H1 (cell line): ENCODE results near the gene FHIT. TPM values are rescaled to one million over a fixed set of nuclear protein-coding genes. Genes with fewer than 3 reads are reported as not detected.

Experiments
- CTCF ChIA-PET: fragments of 300-600 bp; sonication (Branson Sonifier 250); formaldehyde crosslinking; loops from one replicate; lab custom pipeline; 2021; ENCODE audit not compliant: partially characterized antibody; lab: Charles Lee
- POLR2A ChIA-PET: fragments of 300-600 bp; sonication (Branson Sonifier 250); formaldehyde crosslinking; loops from one replicate; lab custom pipeline; 2021; ENCODE audit warnings: inconsistent platforms; ENCODE audit not compliant: partially characterized antibody; lab: Charles Lee
- DNase-seq, 2 experiments: peaks; one replicate each; pipeline versions ENCODE4 v3.0.0 to v3.0.0-alpha.2; 2010 to 2022; ENCODE audit warnings: low spot score in 2 of 2, low read depth in 1 of 2, mixed read lengths in 1 of 2
- FAIRE-seq: peaks from 2 replicates; lab custom pipeline; 2011; peaks lifted over from hg19 to GRCh38; lab: Jason Lieb, UNC
- H2AFZ ChIP-seq: 2 replicates; pipeline ENCODE4 v1.8.1; 2012; ENCODE audit warnings: low read length, inconsistent platforms
- H2AK5ac ChIP-seq: 2 replicates; pipeline ENCODE4 v1.6.1; 2013; ENCODE audit warnings: low read depth, low read length
- H2BK120ac ChIP-seq: replicated peaks from 2 replicates; pipeline ENCODE3; 2013; ENCODE audit warnings: low read depth, low read length, inconsistent platforms
- H2BK12ac ChIP-seq: 2 replicates; pipeline ENCODE4 v1.6.1; 2013; ENCODE audit warnings: low read depth, low read length
- H2BK15ac ChIP-seq: 2 replicates; pipeline ENCODE4 v1.6.1; 2013; ENCODE audit warnings: low read length
- H2BK20ac ChIP-seq: 2 replicates; pipeline ENCODE4 v1.6.1; 2013; ENCODE audit warnings: low read length
- H2BK5ac ChIP-seq: 2 replicates; pipeline ENCODE4 v1.6.1; 2013; ENCODE audit warnings: low read depth, low read length
- H3K14ac ChIP-seq: 2 replicates; pipeline ENCODE4 v1.6.1; 2013; ENCODE audit warnings: inconsistent platforms; ENCODE audit not compliant: insufficient read length
- H3K18ac ChIP-seq: 2 replicates; pipeline ENCODE4 v1.6.1; 2013; ENCODE audit warnings: low read length; ENCODE audit errors: extremely low read depth
- H3K23ac ChIP-seq: 2 replicates; pipeline ENCODE4 v1.6.1; 2013; ENCODE audit warnings: inconsistent platforms; ENCODE audit not compliant: insufficient read length
- H3K23me2 ChIP-seq: 2 replicates; pipeline ENCODE4 v1.6.1; 2013; ENCODE audit warnings: low read depth, low read length
- H3K27ac ChIP-seq: 2 replicates; pipeline ENCODE4 v1.6.1; 2011; ENCODE audit warnings: low read depth, low read length, inconsistent platforms
- H3K27me3 ChIP-seq, 4 experiments: replicated peaks in 1 of 4; 1 replicate in 1 of 4; 2 replicates in 3 of 4; pipeline versions ENCODE4 v1.6.1 to v1.8.1; 2011 to 2013; ENCODE audit warnings: low read length in 3 of 4, mild to moderate bottlenecking in 3 of 4, inconsistent platforms in 2 of 4, mixed read lengths in 2 of 4, moderate library complexity in 1 of 4; ENCODE audit not compliant: control insufficient read depth in 3 of 4, insufficient read depth in 3 of 4; ENCODE audit errors: extremely low read depth in 1 of 4
- H3K36me3 ChIP-seq, 4 experiments: 2 replicates each; pipeline versions ENCODE4 v1.6.1 to v1.8.1; 2011 to 2013; ENCODE audit warnings: mild to moderate bottlenecking in 4 of 4, low read length in 3 of 4, moderate library complexity in 2 of 4, control low read depth in 1 of 4, inconsistent platforms in 1 of 4; ENCODE audit not compliant: insufficient read depth in 4 of 4, control insufficient read depth in 2 of 4
- H3K4ac ChIP-seq: replicated peaks from 2 replicates; pipeline ENCODE3; 2013; ENCODE audit warnings: low read length, low read depth, mixed read lengths, inconsistent platforms; ENCODE audit not compliant: insufficient read length
- H3K4me1 ChIP-seq, 4 experiments: replicated peaks in 1 of 4; 1 replicate in 1 of 4; 2 replicates in 3 of 4; pipeline versions ENCODE4 v1.6.1 to v1.8.1; 2011 to 2013; ENCODE audit warnings: low read length in 3 of 4, inconsistent platforms in 2 of 4, mixed read lengths in 1 of 4; ENCODE audit not compliant: insufficient read depth in 4 of 4, control insufficient read depth in 3 of 4
- H3K4me2 ChIP-seq, 2 experiments: 2 replicates each; pipeline versions ENCODE4 v1.6.1 to v1.8.1; 2011 to 2013; ENCODE audit warnings: low read depth in 2 of 2, low read length in 2 of 2, control low read depth in 1 of 2, inconsistent platforms in 1 of 2, mild to moderate bottlenecking in 1 of 2; ENCODE audit not compliant: insufficient read depth in 1 of 2
- H3K4me3 ChIP-seq, 4 experiments: fragments of 200-600, 300-600 bp in 1 of 4; sonication (generic), shearing (Covaris generic), sonication (Bioruptor Twin) in 1 of 4; 2 replicates each; pipeline versions ENCODE4 v1.5.1 to v1.8.1; 2011 to 2016; ENCODE audit warnings: low read length in 4 of 4, low read depth in 3 of 4, control low read depth in 2 of 4, inconsistent platforms in 2 of 4, mild to moderate bottlenecking in 2 of 4, mixed read lengths in 1 of 4, moderate library complexity in 1 of 4; ENCODE audit not compliant: insufficient read depth in 2 of 4; ENCODE audit errors: extremely low read depth in 1 of 4
- H3K56ac ChIP-seq: replicated peaks from 2 replicates; pipeline ENCODE3; 2013; ENCODE audit warnings: low read depth, mild to moderate bottlenecking, mixed read lengths, low read length, inconsistent platforms; ENCODE audit not compliant: insufficient read length
- H3K79me1 ChIP-seq: 2 replicates; pipeline ENCODE4 v1.6.1; 2013; ENCODE audit warnings: low read depth, low read length, control low read depth
- H3K79me2 ChIP-seq, 2 experiments: 2 replicates each; pipeline versions ENCODE4 v1.6.1 to v1.8.1; 2012 to 2013; ENCODE audit warnings: low read length in 2 of 2, mild to moderate bottlenecking in 2 of 2, inconsistent platforms in 1 of 2; ENCODE audit not compliant: insufficient read depth in 2 of 2, control insufficient read depth in 1 of 2
- H3K9ac ChIP-seq, 4 experiments: replicated peaks in 1 of 4; 1 replicate in 1 of 4; 2 replicates in 3 of 4; pipeline versions ENCODE4 v1.6.1 to v1.8.1; 2011 to 2013; ENCODE audit warnings: low read depth in 3 of 4, low read length in 3 of 4, control low read depth in 2 of 4, mild to moderate bottlenecking in 2 of 4, moderate library complexity in 2 of 4, inconsistent platforms in 1 of 4; ENCODE audit errors: extremely low read depth in 1 of 4
- H3K9me3 ChIP-seq, 2 experiments: 2 replicates each; pipeline versions ENCODE4 v1.6.1 to v1.8.1; 2012 to 2013; ENCODE audit warnings: mild to moderate bottlenecking in 2 of 2, moderate library complexity in 2 of 2, control low read depth in 1 of 2, inconsistent platforms in 1 of 2, low read depth in 1 of 2, low read length in 1 of 2, mixed read lengths in 1 of 2; ENCODE audit not compliant: insufficient read depth in 2 of 2
- H4K20me1 ChIP-seq, 2 experiments: replicated peaks in 1 of 2; 2 replicates each; pipeline versions ENCODE3 to v1.8.1; 2011 to 2013; ENCODE audit warnings: inconsistent platforms in 2 of 2, low read length in 2 of 2, mild to moderate bottlenecking in 1 of 2; ENCODE audit not compliant: insufficient read depth in 2 of 2, control insufficient read depth in 1 of 2
- H4K5ac ChIP-seq: 2 replicates; pipeline ENCODE4 v1.6.1; 2013; ENCODE audit warnings: low read length, low read depth, mixed read lengths, inconsistent platforms; ENCODE audit not compliant: insufficient read length
- H4K8ac ChIP-seq: 2 replicates; pipeline ENCODE4 v1.8.0; 2013; ENCODE audit warnings: mild to moderate bottlenecking, moderate library complexity, low read length, inconsistent platforms; ENCODE audit not compliant: insufficient read depth; ENCODE audit errors: extremely low read depth
- H4K91ac ChIP-seq: replicated peaks from 2 replicates; pipeline ENCODE3; 2013; ENCODE audit warnings: low read length, mixed read lengths, inconsistent platforms; ENCODE audit not compliant: insufficient read length
- ATF2 ChIP-seq: IDR thresholded peaks from 2 replicates; pipeline ENCODE4 v1.6.1; 2012; ENCODE audit warnings: low read length, inconsistent platforms
- BRCA1 ChIP-seq: IDR thresholded peaks from 2 replicates; pipeline ENCODE4 v1.6.1; 2012; ENCODE audit warnings: low read depth, low read length, improper control_type of control experiment
- CBX8 ChIP-seq: fragments of 300-800, 300-1000 bp; sonication (generic); IDR thresholded peaks from 2 replicates; pipeline ENCODE4 v1.7.1; 2016; ENCODE audit warnings: low read depth, low read length, borderline replicate concordance
- CTBP2 ChIP-seq: IDR thresholded peaks from 2 replicates; pipeline ENCODE4 v1.7.0; 2011; ENCODE audit warnings: borderline replicate concordance, mild to moderate bottlenecking, moderate library complexity, mixed read lengths, low read length; ENCODE audit not compliant: insufficient read depth, insufficient read length
- GTF2F1 ChIP-seq: IDR thresholded peaks from 2 replicates; pipeline ENCODE4 v1.6.1; 2012; ENCODE audit warnings: low read depth, low read length, improper control_type of control experiment, borderline replicate concordance
- KDM5A ChIP-seq: fragments of 200-600 bp; IDR thresholded peaks from 2 replicates; pipeline ENCODE4 v1.7.1; 2012; ENCODE audit warnings: mild to moderate bottlenecking, low read length, inconsistent platforms, mixed read lengths
- PHF8 ChIP-seq: fragments of 200-600 bp; sonication (generic); conservative IDR thresholded peaks from 2 replicates; pipeline ENCODE4 v1.7.1; 2012; ENCODE audit warnings: low read depth, mild to moderate bottlenecking, inconsistent platforms, low read length, moderate library complexity
- USF2 ChIP-seq: IDR thresholded peaks from 2 replicates; pipeline ENCODE4 v1.6.1; 2011; ENCODE audit warnings: low read length, improper control_type of control experiment
- YY1 ChIP-seq: IDR thresholded peaks from 2 replicates; pipeline ENCODE4 v1.6.1; 2011; ENCODE audit warnings: low read depth, mild to moderate bottlenecking, low read length
- WGBS, 2 experiments: shearing (Covaris generic) in 1 of 2; methylation state at CpG; one replicate each; pipeline versions ENCODE4 v1.1.6 to v1.1.7; 2013 to 2015; ENCODE audit warnings: low lambda C conversion rate in 2 of 2, mixed read lengths in 2 of 2, inconsistent platforms in 1 of 2, low coverage in 1 of 2, missing lambda C conversion rate in 1 of 2; ENCODE audit not compliant: insufficient replicate concordance in 2 of 2, insufficient coverage in 1 of 2, insufficient read length in 1 of 2; ENCODE audit errors: extremely low coverage in 1 of 2, missing lambda C conversion rate in 1 of 2; 5-methylcytosine and 5-hydroxymethylcytosine counted together
- polyA plus RNA-seq, 7 experiments: library from polyadenylated mRNA; depleted of rRNA in 3 of 7; stranded (reverse) in 5 of 7; unstranded in 2 of 7; fragments of >200 nt in 5 of 7; fragments of 200-250 nt in 2 of 7; gene quantifications; 1 replicate in 5 of 7; 2 replicates in 1 of 7; 4 replicates in 1 of 7; pipeline versions ENCODE4 v1.2.1 to v1.2.3, GENCODE V29; 2011 to 2013; ENCODE audit warnings: missing spikeins in 2 of 7, mixed read lengths in 2 of 7
- total RNA-seq: library from RNA; stranded (reverse); fragmentation: NEBNext Ultra II Directional; extraction: Animal tissue kit (Norgen Biotek cat#: 25700); gene quantifications from 2 replicates; pipeline ENCODE4 v1.2.1, GENCODE V29; 2021

The FHIT gene
- total and polyA plus RNA-seq, 2 of the 8 experiments (the other 6 are each of a cell fraction or from before 2014, with no cell fraction given) = 1.2 to 3.2 TPM

- Histone ChIP-seq H4K91ac (no peak overlapping the region), H3K23ac (no peak overlapping the region), H2AFZ (no peak overlapping the region), H3K18ac (no peak overlapping the region), H2BK120ac (no peak overlapping the region), H4K20me1 (no peaks in the 10 kb centered on the region), H3K79me1 (no peaks in the 10 kb centered on the region), H3K14ac (no peak overlapping the region), H3K27me3 (no peaks in the 10 kb centered on the region), H3K9ac (no peak overlapping the region), H3K36me3 (no peaks in the 10 kb centered on the region), H2BK20ac (no peak overlapping the region), H2BK15ac (no peak overlapping the region), H3K9me3 (0 out of 4 replicates have a peak, but pooled peaks cover 0 to 2% of the 10 kb centered on the region in 2 experiments), H3K56ac (no peak overlapping the region), H3K79me2 (no peaks in the 10 kb centered on the region), H3K4me3 (no peak overlapping the region), H3K4ac (no peak overlapping the region), H3K4me2 (no peak overlapping the region), H4K5ac (no peak overlapping the region), H2BK12ac (no peak overlapping the region), H2BK5ac (no peak overlapping the region), H3K23me2 (0 out of 2 replicates have a peak, but pooled peaks cover 2% of the 10 kb centered on the region), H4K8ac (no peak overlapping the region), H3K27ac (no peak overlapping the region), H2AK5ac (no peak overlapping the region), H3K4me1 (no peaks in the 10 kb centered on the region)
- CTCF ChIA-PET = no interaction called here
- FAIRE-seq = no peak
- WGBS, 2 experiments = 72% methylated on average over 5 of the region's 5 CpGs; no CpG with 5 or more reads in 1 of the 2 experiments
- DNase-seq = no peak
- POLR2A ChIA-PET = no interaction called here
- TF ChIP-seq BRCA1 = no peak
- no peak for TF ChIP-seq YY1
- no peak for TF ChIP-seq GTF2F1
- TF ChIP-seq USF2 = no peak
- TF ChIP-seq CBX8 = no peak
- TF ChIP-seq PHF8 = no peak
- TF ChIP-seq CTBP2 = no peak
- TF ChIP-seq ATF2 = no peak
- TF ChIP-seq KDM5A = no peak
Measured at GRCh38 chr3:59949311-59949710, 1301.9 kb downstream of the FHIT start.
